K562 (cell line): ENCODE measurements around the gene NAGLU.

Experiments used
- HMGXB4 ChIP-seq: sonication (generic); formaldehyde crosslinking; IDR thresholded peaks from 2 replicates; pipeline ENCODE4 v1.8.1; 2023; ENCODE audit warnings: mild to moderate bottlenecking, missing genetic modification reagents
- MED1 ChIP-seq: sonication (generic); formaldehyde crosslinking; IDR thresholded peaks from 2 replicates; pipeline ENCODE4 v1.8.1; 2023; ENCODE audit warnings: missing genetic modification reagents, borderline replicate concordance
- NFATC3 ChIP-seq: fragments of 450-650 bp; IDR thresholded peaks from 2 replicates; pipeline ENCODE4 v1.6.1; 2017; ENCODE audit warnings: mild to moderate bottlenecking
- TGIF2 ChIP-seq: sonication (generic); formaldehyde crosslinking; IDR thresholded peaks from 2 replicates; pipeline ENCODE4 v1.8.1; 2022; ENCODE audit warnings: mild to moderate bottlenecking, missing genetic modification reagents, moderate library complexity
- TF ChIP-seq, protein P1 (sequence below): sonication (generic); formaldehyde crosslinking; IDR thresholded peaks from 2 replicates; pipeline ENCODE4 v1.8.1; 2022; ENCODE audit warnings: missing genetic modification reagents

GRCh38 chr17:42581744-42582270, 45.8 kb downstream of the NAGLU start:
- TF ChIP-seq NFATC3 (no peak), HMGXB4 (no peak), MED1 (CRISPR knock-in tag) (no peak), TGIF2 (CRISPR knock-in tag) (no peak)
- TF ChIP-seq, protein P1, sequence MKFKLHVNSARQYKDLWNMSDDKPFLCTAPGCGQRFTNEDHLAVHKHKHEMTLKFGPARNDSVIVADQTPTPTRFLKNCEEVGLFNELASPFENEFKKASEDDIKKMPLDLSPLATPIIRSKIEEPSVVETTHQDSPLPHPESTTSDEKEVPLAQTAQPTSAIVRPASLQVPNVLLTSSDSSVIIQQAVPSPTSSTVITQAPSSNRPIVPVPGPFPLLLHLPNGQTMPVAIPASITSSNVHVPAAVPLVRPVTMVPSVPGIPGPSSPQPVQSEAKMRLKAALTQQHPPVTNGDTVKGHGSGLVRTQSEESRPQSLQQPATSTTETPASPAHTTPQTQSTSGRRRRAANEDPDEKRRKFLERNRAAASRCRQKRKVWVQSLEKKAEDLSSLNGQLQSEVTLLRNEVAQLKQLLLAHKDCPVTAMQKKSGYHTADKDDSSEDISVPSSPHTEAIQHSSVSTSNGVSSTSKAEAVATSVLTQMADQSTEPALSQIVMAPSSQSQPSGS (CRISPR knock-in tag), result no peak
